ENCODE measurements around the gene PRPS1L1. TPM values are rescaled to one million over a fixed set of nuclear protein-coding genes. Genes with fewer than 3 reads are reported as not detected.

Gene PRPS1L1
- total RNA-seq, 1 experiment from 2014 or later = not detected

GRCh38 chr7:17996442-17997223 lies 31.0 kb downstream of the PRPS1L1 start:
- no peak overlapping the region for H2BK12ac ChIP-seq (ENCODE audit: insufficient read length, low read depth, low read length)
- H3K14ac ChIP-seq (ENCODE audit: insufficient read depth, low read length) = no peak overlapping the region
- no peak overlapping the region for H3K27ac Mint-ChIP-seq
- H2BK5ac ChIP-seq (ENCODE audit: insufficient read length, low read length) = no peak overlapping the region
- H3K79me2 ChIP-seq (ENCODE audit: insufficient read depth, low read length) = no peaks in the 10 kb centered on the region
- H4K5ac ChIP-seq (ENCODE audit: insufficient read length, low read depth, low read length) = no peak overlapping the region
- no peak overlapping the region for H3K23ac ChIP-seq (ENCODE audit: insufficient read length, low read depth, low read length)
- no peaks in the 10 kb centered on the region for H3K9me3 ChIP-seq (ENCODE audit: control insufficient read depth, low read depth, low read length)
- no peak overlapping the region for H4K8ac ChIP-seq (replicated peaks; ENCODE audit: insufficient read length, low read depth, low read length)
- H3K18ac ChIP-seq (ENCODE audit: insufficient read length, low read depth, low read length) = no peak overlapping the region
- no peaks in the 10 kb centered on the region for H3K4me1 ChIP-seq (ENCODE audit: insufficient read depth, low read length)
- WGBS (ENCODE audit: extremely low coverage, insufficient read length, low lambda C conversion rate) = no CpG with 5 or more reads among the region's 1 CpG
- H4K91ac ChIP-seq (ENCODE audit: insufficient read length, low read depth, low read length) = no peak overlapping the region
- H2BK15ac ChIP-seq (ENCODE audit: low read depth, low read length) = no peak overlapping the region
- DNase-seq = no peak
- peaks cover 0 to 7% (median 0%) of the 10 kb centered on the region in 3 experiments; a peak in 2 of 7 replicates for H3K36me3 Mint-ChIP-seq (ENCODE audit: insufficient read depth in 1 of 3, low read depth in 3 of 3)
- H3K27ac ChIP-seq (ENCODE audit: insufficient read length, low read depth, low read length) = no peak overlapping the region
- H2AFZ ChIP-seq (ENCODE audit: low read length) = no peak overlapping the region
- H3T11ph ChIP-seq (ENCODE audit: low read length) = no peak overlapping the region
- no peak overlapping the region for H3K4ac ChIP-seq (ENCODE audit: low read depth, low read length)
- no peaks in the 10 kb centered on the region for H3K27me3 ChIP-seq (ENCODE audit: insufficient read depth, low read length)
- H3K4me3 Mint-ChIP-seq = no peak overlapping the region
- H3K23me2 ChIP-seq (ENCODE audit: insufficient read length, low read depth, low read length, poor library complexity, severe bottlenecking) = no peaks in the 10 kb centered on the region
- H3K56ac ChIP-seq (ENCODE audit: insufficient read length, low read depth, low read length) = no peak overlapping the region
- no peak overlapping the region for H3K4me2 ChIP-seq (ENCODE audit: insufficient read depth, insufficient read length, low read length)
- H3K79me1 ChIP-seq (ENCODE audit: insufficient read depth, low read depth, low read length, poor library complexity, severe bottlenecking) = no peaks in the 10 kb centered on the region
- H4K20me1 ChIP-seq (ENCODE audit: control insufficient read depth, insufficient read depth, insufficient read length) = no peaks in the 10 kb centered on the region
- H2AK5ac ChIP-seq (ENCODE audit: insufficient read length, low read length) = no peak overlapping the region
- peaks cover 0 to 6% of the 10 kb centered on the region in 2 experiments; a peak in 3 of 5 replicates for H3K9me3 Mint-ChIP-seq
- H3K27me3 Mint-ChIP-seq (ENCODE audit: low read depth) = no peaks in the 10 kb centered on the region
- H2BK20ac ChIP-seq (ENCODE audit: low read depth, low read length, poor library complexity, severe bottlenecking) = no peak overlapping the region
- no peak overlapping the region for H3K9ac ChIP-seq (ENCODE audit: extremely low read depth, insufficient read length, low read length)
- TF ChIP-seq CTCF (conservative IDR thresholded peaks at IDR 0.05) = no peak
- peaks cover 4 to 5% of the 10 kb centered on the region in 2 experiments; a peak in 2 of 4 replicates for H3K4me1 Mint-ChIP-seq
- H2BK120ac ChIP-seq (ENCODE audit: low read depth, low read length, poor library complexity, severe bottlenecking) = no peak overlapping the region
